ENCODE measurements around the gene MTOR.
"Not testable (repeated sequence)": the region's sequence is repeated elsewhere in the genome, so short reads cannot be mapped to it uniquely, and the experiment has no call there.

Gene MTOR

GRCh38 chr1:11100149-11100493, 162.2 kb downstream of the MTOR start:
- DNase-seq: no peak

DNA sequence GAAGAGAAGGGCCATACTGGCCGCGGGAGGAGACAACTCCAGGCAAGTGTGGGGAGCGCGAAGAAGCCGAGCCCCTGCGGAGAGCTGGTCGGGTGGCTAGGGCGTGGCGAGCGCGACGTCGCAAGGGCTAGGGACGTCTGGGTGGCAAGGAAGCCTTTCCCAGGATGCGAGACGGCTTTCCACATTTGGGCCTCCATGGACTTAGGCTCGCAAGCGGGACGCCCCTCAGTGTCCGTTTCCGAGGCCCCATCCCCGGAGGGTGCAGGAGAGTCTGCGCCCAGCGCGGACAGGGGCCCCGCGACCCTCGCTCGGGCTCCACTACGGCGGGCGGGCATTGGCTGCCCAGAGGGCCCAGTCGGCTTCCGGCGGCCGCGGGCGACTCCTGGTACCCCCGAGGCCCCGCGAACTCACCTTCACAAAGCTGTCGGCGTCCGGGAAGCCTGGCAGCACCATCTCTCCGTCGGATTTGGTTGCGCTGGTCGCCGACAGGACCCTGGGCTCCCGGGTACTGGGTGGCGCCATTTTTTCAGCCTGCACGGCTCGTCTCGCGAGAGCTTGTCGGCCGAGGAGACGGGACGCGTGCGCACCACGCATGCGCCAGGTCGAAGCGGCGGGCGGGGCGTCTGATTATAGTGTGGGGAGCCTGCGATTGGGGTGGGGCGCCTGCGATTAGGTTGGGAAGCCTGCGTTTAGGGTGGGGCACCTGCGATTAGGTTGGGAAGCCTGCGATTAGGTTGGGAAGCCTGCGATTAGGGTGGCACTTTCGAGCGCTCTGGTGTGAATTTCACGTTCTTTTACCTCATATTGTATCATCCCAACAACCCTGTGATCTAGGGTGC, 162.8 kb downstream of the MTOR start, which contains the start of gene EXOSC10:
EXOSC10 (minus strand) TSS at position 560 of the 839 bp plus-strand sequence; CDS start at position 522, 38 bp downstream.
- peak; percentile 96 for DNase-seq

DNA sequence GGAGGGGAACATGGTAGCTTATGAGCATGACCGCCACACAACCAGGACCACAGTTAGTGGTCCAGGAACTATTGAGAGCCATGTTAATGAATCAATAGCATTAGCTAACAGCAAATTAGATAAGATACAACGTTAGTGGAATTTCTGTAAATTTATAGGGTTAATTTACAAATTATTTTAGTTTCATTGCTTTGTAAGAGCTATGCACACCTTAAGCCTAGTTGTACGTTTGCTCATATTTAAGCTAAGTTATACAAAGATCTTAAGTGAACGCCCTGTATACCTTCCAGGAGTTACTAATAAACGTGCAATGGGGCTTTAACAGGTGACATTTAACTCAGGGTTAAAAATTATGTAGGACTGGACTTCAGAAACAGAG, 163.4 kb downstream of the MTOR start:
- no peak for DNase-seq

- DNase-seq: not testable (repeated sequence)
Observed at GRCh38 chr1:11083784-11084183, 178.6 kb downstream of the MTOR start.

- DNase-seq: no peak
Observed at GRCh38 chr1:11080931-11081330, 181.4 kb downstream of the MTOR start.

GRCh38 chr1:11078631-11079030, 183.7 kb downstream of the MTOR start:
- no peak for DNase-seq

GRCh38 chr1:11073398-11073797, 189.0 kb downstream of the MTOR start:
- DNase-seq: not testable (repeated sequence)

DNA sequence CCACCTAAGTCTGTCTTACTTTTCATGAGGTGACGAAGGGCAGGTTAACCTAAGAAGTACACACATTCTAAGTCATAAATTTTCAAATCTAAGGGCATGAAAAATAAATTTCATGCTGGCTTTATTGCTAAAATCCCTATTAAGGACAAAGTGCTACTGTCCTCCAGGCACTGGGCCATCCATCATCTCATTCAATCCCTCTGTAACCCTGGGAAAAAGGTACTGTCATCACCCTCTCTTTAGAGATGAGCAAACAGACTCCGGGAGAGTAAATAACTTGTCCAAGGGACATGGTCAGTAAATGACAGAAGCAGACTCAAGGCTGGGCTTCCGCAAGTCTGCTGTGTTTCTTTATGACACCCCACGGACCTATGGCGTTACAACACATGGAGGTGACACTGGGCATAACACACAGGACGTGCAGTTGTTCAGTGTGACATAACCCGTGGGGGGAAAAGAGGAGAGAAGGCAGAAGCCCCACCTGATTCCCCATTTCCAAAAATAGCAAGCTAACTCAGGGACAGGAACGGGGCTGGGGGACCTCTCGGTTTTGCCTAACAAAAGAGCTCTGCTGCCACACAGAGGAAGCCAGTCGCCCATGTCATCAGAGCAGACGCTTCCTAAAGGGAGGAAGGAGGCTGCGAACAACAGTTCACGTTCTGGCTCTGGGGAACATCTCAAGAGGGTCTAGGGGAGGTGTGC, 190.0 kb downstream of the MTOR start:
- DNase-seq: no peak

DNA sequence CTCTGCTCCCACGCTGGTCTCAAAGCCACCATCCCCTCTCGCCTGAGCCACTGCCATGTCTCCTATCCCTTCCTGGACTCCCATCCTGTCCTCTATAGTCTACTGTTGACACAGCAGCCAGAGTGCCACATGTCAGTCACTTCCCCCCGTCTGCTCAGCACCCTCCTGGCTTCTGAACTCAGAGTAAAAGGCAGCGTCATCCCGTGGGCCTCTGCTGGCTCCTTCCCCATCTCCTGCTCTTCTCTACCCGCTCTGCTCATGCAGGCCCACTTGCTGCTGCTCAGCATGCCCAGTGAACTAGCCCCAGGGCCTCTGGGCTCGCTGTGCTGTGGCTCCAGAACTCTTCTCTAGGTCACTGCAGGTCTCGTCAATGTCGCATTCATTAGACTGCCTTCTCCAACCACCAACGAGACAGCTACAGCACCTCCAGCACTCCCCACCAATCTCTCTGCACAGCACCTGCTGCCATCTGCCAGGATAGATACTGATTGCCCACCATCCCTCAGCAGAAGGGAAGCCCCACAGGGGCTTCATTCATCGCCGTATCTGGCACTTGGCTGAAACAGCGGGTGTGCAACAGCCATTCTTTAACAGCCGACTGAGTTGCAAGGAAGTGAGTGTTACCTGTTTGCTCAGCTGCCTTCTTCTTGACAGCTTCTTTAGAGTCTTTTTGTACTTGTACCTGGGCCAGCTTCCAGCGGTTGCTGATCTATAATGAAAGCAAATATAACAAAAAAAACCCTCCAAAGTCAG, 190.7 kb downstream of the MTOR start:
- DNase-seq: no peak

- DNase-seq: no peak
Observed at GRCh38 chr1:11070876-11071275, 191.5 kb downstream of the MTOR start.

- no peak for DNase-seq
Observed at GRCh38 chr1:11068600-11069473, 193.5 kb downstream of the MTOR start.

DNA sequence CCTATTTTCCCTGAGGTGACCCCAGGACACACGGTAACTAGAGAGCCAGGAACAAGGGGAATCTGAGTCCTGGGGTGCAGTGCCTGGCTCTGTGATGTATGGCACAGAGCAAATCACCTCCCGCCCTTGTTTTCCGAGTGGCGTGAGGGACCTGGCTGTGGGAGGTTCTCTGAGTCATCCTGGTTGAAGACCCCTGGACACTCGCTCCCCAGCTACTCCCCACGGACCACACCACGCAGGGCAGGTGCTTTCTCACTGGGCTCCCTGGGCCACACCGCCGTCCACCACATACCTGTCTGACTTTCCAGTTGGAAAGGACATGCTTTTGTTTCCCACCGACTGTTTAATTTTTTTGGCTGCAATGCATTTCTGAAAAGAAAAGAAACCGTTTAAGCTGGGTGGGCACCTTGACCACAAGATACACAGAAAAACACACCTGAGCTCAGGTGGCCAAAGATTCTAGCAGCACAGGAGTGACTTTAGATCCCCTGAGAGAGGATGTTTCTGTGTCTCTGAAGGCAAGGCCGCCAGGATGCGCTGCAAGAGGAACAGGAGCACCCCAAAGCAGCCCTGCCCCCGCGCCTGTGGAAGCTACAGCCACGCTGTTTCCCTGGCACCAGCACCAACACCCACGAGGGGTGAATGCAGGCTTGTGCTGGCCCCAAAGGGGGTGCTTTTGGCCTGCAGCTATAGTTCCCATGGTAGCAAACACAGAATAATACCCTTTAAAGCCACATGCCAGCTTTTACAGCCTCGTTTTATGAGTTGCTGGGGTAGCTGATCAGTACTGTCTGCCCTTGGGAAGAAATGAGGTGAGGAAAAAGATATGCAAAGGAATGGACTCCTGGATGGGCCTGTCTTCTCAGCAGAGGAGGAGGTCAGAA, 194.4 kb downstream of the MTOR start:
- DNase-seq: no peak

GRCh38 chr1:11065796-11066195, 196.6 kb downstream of the MTOR start:
- DNase-seq: no peak

DNA sequence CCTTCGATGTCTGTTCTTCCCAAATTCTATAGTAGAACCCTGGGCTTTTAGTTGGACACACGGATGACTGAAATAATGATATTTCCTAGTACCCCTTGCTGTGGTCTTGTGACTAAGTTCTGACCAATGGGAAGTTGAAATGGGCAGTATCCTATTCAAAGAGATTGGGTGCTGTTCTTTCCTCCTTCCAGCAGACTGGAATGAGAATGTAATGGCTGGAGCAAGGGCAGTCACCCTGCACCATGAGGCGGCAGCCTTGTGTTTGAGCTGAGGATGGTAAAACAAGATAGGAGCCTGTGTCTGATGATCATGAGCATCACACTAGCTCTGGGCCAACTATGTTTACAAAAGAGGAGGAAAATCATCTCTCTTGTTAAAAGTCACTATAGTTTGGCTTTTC, 197.4 kb downstream of the MTOR start:
- DNase-seq: no peak

GRCh38 chr1:11063937-11064537, 198.3 kb downstream of the MTOR start:
- DNase-seq: not testable (repeated sequence)

- DNase-seq: no peak
Observed at GRCh38 chr1:11062965-11063401, 199.4 kb downstream of the MTOR start.

DNA sequence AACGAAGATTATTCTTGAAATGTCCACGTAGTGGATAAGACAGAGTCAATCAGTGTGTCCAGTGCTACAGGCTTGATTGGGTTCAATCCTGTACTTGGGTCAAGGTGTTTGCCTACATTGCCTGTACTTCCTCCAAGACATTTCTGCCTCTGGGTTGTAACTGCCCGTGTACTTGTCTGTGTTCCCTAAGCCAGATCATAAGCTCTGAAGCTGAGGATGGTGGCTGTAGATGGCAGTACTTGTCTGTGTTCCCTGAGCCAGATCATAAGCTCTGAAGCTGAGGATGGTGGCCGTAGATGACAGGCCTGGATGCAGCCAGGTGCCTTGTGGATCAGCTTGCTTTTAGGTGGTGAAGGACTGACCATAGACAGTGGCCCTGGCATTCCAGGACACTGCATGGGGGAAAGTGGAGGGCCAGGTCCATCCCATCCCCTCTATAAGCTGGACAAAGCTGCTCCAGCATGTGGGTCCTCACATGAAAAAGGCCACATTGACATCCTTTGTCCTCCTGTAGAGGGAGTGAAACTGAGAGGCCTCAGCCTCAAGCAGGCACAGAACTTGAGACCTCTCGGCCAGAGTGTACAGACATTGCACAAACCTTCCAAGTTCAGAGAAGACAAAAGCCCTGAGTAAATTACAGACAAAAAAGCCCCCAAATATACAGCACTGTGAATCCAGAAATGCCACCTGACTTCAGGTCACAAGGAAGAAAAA, 200.5 kb downstream of the MTOR start:
- DNase-seq: no peak

GRCh38 chr1:11059968-11060830, 202.2 kb downstream of the MTOR start, which contains the start of gene SRM:
Gene SRM, minus strand, starts transcription at chr1:11060018. Its CDS starts 75 bp downstream, at chr1:11059943.
- DNase-seq: peak; percentile 88 to 92

All from stimulated activated CD4-positive, alpha-beta T cell treated with anti-CD3 and anti-CD28 coated beads, Interleukin-2, amount 100 ng/mL, for 48 hours (primary cell).